Suprapubic skin (tissue), 4 donors: ENCODE results near the gene RPS16. TPM values are rescaled to one million over a fixed set of nuclear protein-coding genes. Genes with fewer than 3 reads are reported as not detected.

Source experiments
- DNase-seq, 2 donors: peaks; one replicate each; pipeline ENCODE4 v3.0.0-alpha.2; 2019; ENCODE audit warnings: low spot score in 2 of 2
- H3K27ac ChIP-seq: fragments of 200-600 bp; sonication (generic); one replicate; pipeline ENCODE4 v1.5.1; 2019
- H3K27me3 ChIP-seq: fragments of 200-600 bp; sonication (generic); one replicate; pipeline ENCODE4 v1.5.1; 2019
- H3K36me3 ChIP-seq: fragments of 200-600 bp; sonication (generic); one replicate; pipeline ENCODE4 v1.5.1; 2019
- H3K4me1 ChIP-seq: fragments of 200-600 bp; sonication (generic); one replicate; pipeline ENCODE4 v1.5.1; 2019
- H3K4me3 ChIP-seq: fragments of 200-600 bp; sonication (generic); one replicate; pipeline ENCODE4 v1.5.1; 2019; ENCODE audit warnings: mild to moderate bottlenecking
- H3K9me3 ChIP-seq: fragments of 200-600 bp; sonication (generic); one replicate; pipeline ENCODE4 v1.5.1; 2019
- CTCF ChIP-seq, 2 donors: fragments of 200-600 bp in 1 of 2; fragments of 450-650 bp in 1 of 2; sonication (generic) in 1 of 2; IDR thresholded peaks; one replicate each; pipeline ENCODE4 v1.5.1; 2016 to 2019; ENCODE audit warnings: antibody characterized with exemption in 2 of 2, mild to moderate bottlenecking in 1 of 2, moderate library complexity in 1 of 2
- EP300 ChIP-seq: sonication (generic); formaldehyde crosslinking; IDR thresholded peaks from one replicate; pipeline ENCODE4 v1.6.1; 2017; ENCODE audit warnings: antibody characterized with exemption
- POLR2A ChIP-seq, 2 donors: fragments of 450-650 bp; IDR thresholded peaks; one replicate each; pipeline ENCODE4 v1.6.1; 2017; ENCODE audit warnings: antibody characterized with exemption in 2 of 2, mild to moderate bottlenecking in 2 of 2, moderate library complexity in 2 of 2
- POLR2AphosphoS5 ChIP-seq, 3 donors: sonication (generic); formaldehyde crosslinking; IDR thresholded peaks; one replicate each; pipeline ENCODE4 v1.6.1; 2017; ENCODE audit warnings: antibody characterized with exemption in 3 of 3
- WGBS: methylation state at CpG from one replicate; pipeline ENCODE4 v1.1.5; 2018; 5-methylcytosine and 5-hydroxymethylcytosine counted together
- total RNA-seq, 4 donors: library from RNA; depleted of rRNA; stranded (reverse); fragments of >200 nt; gene quantifications; one replicate each; pipeline ENCODE4 v1.1.0, GENCODE V29; 2016

Gene RPS16
- total RNA-seq, 4 donors from 2014 or later, result 1,096 to 2,035 (median 1,787) TPM

- Histone ChIP-seq H3K9me3 (no peaks in the 10 kb centered on the region), H3K36me3 (peaks cover 22% of the 10 kb centered on the region), H3K4me1 (peaks cover 51% of the 10 kb centered on the region), H3K4me3 (peak overlapping the region; percentile 93), H3K27me3 (no peaks in the 10 kb centered on the region), H3K27ac (peak overlapping the region; percentile 100)
- DNase-seq, result no peak
- TF ChIP-seq POLR2AphosphoS5 (IDR thresholded peaks at IDR 0.05) (no peak), CTCF (IDR thresholded peaks at IDR 0.05) (no peak), POLR2A (IDR thresholded peaks at IDR 0.05) (no peak), EP300 (no peak)
- 26% methylated on average over 1 of the region's 1 CpG for WGBS
These were observed 25.0 kb downstream of the RPS16 start for GRCh38 chr19:39410831-39411080.

GRCh38 chr19:39410017-39410830 lies 25.5 kb downstream of the RPS16 start:
- Histone ChIP-seq H3K4me3 (peak overlapping the region; percentile 93), H3K9me3 (no peaks in the 10 kb centered on the region), H3K27me3 (no peaks in the 10 kb centered on the region), H3K4me1 (peaks cover 54% of the 10 kb centered on the region), H3K27ac (peak overlapping the region; percentile 100), H3K36me3 (peaks cover 22% of the 10 kb centered on the region)
- 3% methylated on average over 27 of the region's 35 CpGs for WGBS
- TF ChIP-seq POLR2A (IDR thresholded peaks at IDR 0.05) (peak; percentile 28), EP300 (no peak), POLR2AphosphoS5 (IDR thresholded peaks at IDR 0.05) (peak; percentile 15 to 86 (median 48))
- DNase-seq, result peak; percentile 91 to 92

GRCh38 chr19:39409208-39410016 lies 26.3 kb downstream of the RPS16 start:
- Histone ChIP-seq H3K27ac (peak overlapping the region; percentile 100), H3K27me3 (no peaks in the 10 kb centered on the region), H3K9me3 (no peaks in the 10 kb centered on the region), H3K36me3 (peaks cover 22% of the 10 kb centered on the region), H3K4me1 (peaks cover 55% of the 10 kb centered on the region), H3K4me3 (peak overlapping the region; percentile 93)
- TF ChIP-seq POLR2A (IDR thresholded peaks at IDR 0.05) (peak; percentile 70 to 86), CTCF (IDR thresholded peaks at IDR 0.05) (no peak), EP300 (peak; percentile 83), POLR2AphosphoS5 (IDR thresholded peaks at IDR 0.05) (peak; percentile 96 to 97 (median 97))
- WGBS, result under 1% methylated on average over 12 of the region's 52 CpGs
- DNase-seq, result peak; percentile 96

- Histone ChIP-seq H3K27ac (peak overlapping the region; percentile 100), H3K4me3 (peak overlapping the region; percentile 93), H3K4me1 (peaks cover 53% of the 10 kb centered on the region), H3K27me3 (no peaks in the 10 kb centered on the region), H3K36me3 (peaks cover 22% of the 10 kb centered on the region), H3K9me3 (no peaks in the 10 kb centered on the region)
- TF ChIP-seq POLR2AphosphoS5 (IDR thresholded peaks at IDR 0.05) (peak in 1 of 3 donors; percentile 38), EP300 (no peak), POLR2A (IDR thresholded peaks at IDR 0.05) (peak; percentile 8 to 60), CTCF (IDR thresholded peaks at IDR 0.05) (no peak)
- WGBS, result 2% methylated on average over 20 of the region's 20 CpGs
- DNase-seq, result no peak
These were observed 27.1 kb downstream of the RPS16 start for GRCh38 chr19:39408392-39409207.

GRCh38 chr19:39407660-39408391 lies 27.9 kb downstream of the RPS16 start:
- H3K9me3 ChIP-seq, result no peaks in the 10 kb centered on the region
- H3K27ac ChIP-seq, result peak overlapping the region; percentile 100
- H3K36me3 ChIP-seq, result peaks cover 22% of the 10 kb centered on the region
- H3K27me3 ChIP-seq, result no peaks in the 10 kb centered on the region
- WGBS, result 13% methylated on average over 14 of the region's 40 CpGs
- peak; percentile 86 to 88 for DNase-seq
- TF ChIP-seq EP300 (no peak), CTCF (IDR thresholded peaks at IDR 0.05) (no peak), POLR2AphosphoS5 (IDR thresholded peaks at IDR 0.05) (peak; percentile 12 to 38 (median 24)), POLR2A (IDR thresholded peaks at IDR 0.05) (peak; percentile 43 to 53)
- peak overlapping the region; percentile 93 for H3K4me3 ChIP-seq
- H3K4me1 ChIP-seq, result peaks cover 54% of the 10 kb centered on the region
